ENCODE measurements around the gene ERFL.
"Not testable (repeated sequence)": the region's sequence is repeated elsewhere in the genome, so short reads cannot be mapped to it uniquely, and the experiment has no call there.

ERFL gene

GRCh38 chr19:41926763-41927496 lies 1.3 kb downstream of the ERFL start:
- no peak for DNase-seq

- no peak for DNase-seq
Observed at GRCh38 chr19:41926028-41926762, 2.1 kb downstream of the ERFL start.

- DNase-seq: no peak
Observed at GRCh38 chr19:41925208-41926003, 2.8 kb downstream of the ERFL start.

GRCh38 chr19:41924151-41925145 lies 3.8 kb downstream of the ERFL start:
- DNase-seq: no peak

- no peak for DNase-seq
Observed at GRCh38 chr19:41923045-41923788, 5.0 kb downstream of the ERFL start.

GRCh38 chr19:41922585-41922984 lies 5.7 kb downstream of the ERFL start:
- no peak for DNase-seq

GRCh38 chr19:41921577-41922576 lies 6.4 kb downstream of the ERFL start:
- DNase-seq: no peak

- no peak for DNase-seq
Observed at GRCh38 chr19:41920882-41921576, 7.2 kb downstream of the ERFL start.

- DNase-seq: no peak
Observed at GRCh38 chr19:41919948-41920712, 8.1 kb downstream of the ERFL start.

GRCh38 chr19:41918653-41919244 lies 9.5 kb downstream of the ERFL start:
- DNase-seq: no peak

- DNase-seq: no peak
Observed at GRCh38 chr19:41918095-41918494, 10.2 kb downstream of the ERFL start.

GRCh38 chr19:41917676-41918075 lies 10.6 kb downstream of the ERFL start:
- no peak for DNase-seq

- DNase-seq: no peak
Observed at GRCh38 chr19:41915776-41916414, 12.4 kb downstream of the ERFL start.

GRCh38 chr19:41915021-41915775 lies 13.1 kb downstream of the ERFL start:
- DNase-seq: no peak

- not testable (repeated sequence) for DNase-seq
Observed at GRCh38 chr19:41914424-41914834, 13.8 kb downstream of the ERFL start.

GRCh38 chr19:41913538-41914423 lies 14.5 kb downstream of the ERFL start:
- DNase-seq: no peak
